Activated CD4-positive, alpha-beta T cell treated with anti-CD3 and anti-CD28 coated beads, Interleukin-2, amount 10 ng/mL, durations not matched to agents 7 days and 5 days (primary cell): ENCODE results near the gene ARL3. TPM values are rescaled to one million over a fixed set of nuclear protein-coding genes. Genes with fewer than 3 reads are reported as not detected.
"Not testable (repeated sequence)": the region's sequence is repeated elsewhere in the genome, so short reads cannot be mapped to it uniquely, and the experiment has no call there.

Source experiments
- CTCF ChIA-PET: fragments of 350-600 bp; sonication (Branson Sonifier 250); formaldehyde crosslinking; loops from one replicate; lab custom pipeline; 2021; ENCODE audit warnings: antibody characterized with exemption; lab: Charles Lee
- POLR2A ChIA-PET: fragments of 350-600 bp; sonication (Branson Sonifier 250); formaldehyde crosslinking; loops from one replicate; lab custom pipeline; 2021; ENCODE audit warnings: antibody characterized with exemption; lab: Charles Lee
- DNase-seq: peaks from one replicate; pipeline ENCODE4 v3.0.0-alpha.2; 2020
- H3K27ac Mint-ChIP-seq: one replicate; pipeline ENCODE4 v1.8.0; 2021; ENCODE audit warnings: mild to moderate bottlenecking, moderate library complexity, mixed read lengths
- H3K27me3 Mint-ChIP-seq: one replicate; pipeline ENCODE4 v1.8.0; 2021; ENCODE audit warnings: mixed read lengths
- H3K36me3 Mint-ChIP-seq: one replicate; pipeline ENCODE4 v1.8.0; 2021; ENCODE audit warnings: low read depth, mixed read lengths
- H3K4me1 Mint-ChIP-seq: one replicate; pipeline ENCODE4 v1.8.0; 2021; ENCODE audit warnings: mixed read lengths
- H3K4me3 Mint-ChIP-seq: one replicate; pipeline ENCODE4 v1.8.0; 2021; ENCODE audit warnings: mild to moderate bottlenecking, moderate library complexity, mixed read lengths
- H3K9me3 Mint-ChIP-seq: one replicate; pipeline ENCODE4 v1.8.0; 2021; ENCODE audit warnings: mixed read lengths
- total RNA-seq, 2 experiments: library from RNA; stranded (reverse); gene quantifications; one replicate each; pipeline ENCODE4 v1.2.3, GENCODE V29; 2021

The ARL3 gene
- total RNA-seq, 2 experiments from 2014 or later: 4.4 to 5.0 TPM

- Mint-ChIP-seq H3K9me3 (no peaks in the 10 kb centered on the region), H3K27me3 (no peaks in the 10 kb centered on the region), H3K27ac (peak overlapping the region; percentile 54), H3K4me1 (peaks cover 47% of the 10 kb centered on the region), H3K36me3 (peaks cover 4% of the 10 kb centered on the region), H3K4me3 (no peak overlapping the region)
- CTCF ChIA-PET: interaction anchor here (0.6 to 5.6 kb wide), 9 partner anchors 9 to 37 kb away, joined by 3 to 22 read pairs (median 4); partner anchors contain the start of gene TRIM8
- DNase-seq: no peak
- POLR2A ChIA-PET: interaction anchor here (0.7 kb wide), 1 partner anchor 15 kb away, joined by 14 read pairs; no protein-coding TSS in a partner anchor
These were observed 38.3 kb downstream of the ARL3 start for GRCh38 chr10:102675666-102676533.

DNA sequence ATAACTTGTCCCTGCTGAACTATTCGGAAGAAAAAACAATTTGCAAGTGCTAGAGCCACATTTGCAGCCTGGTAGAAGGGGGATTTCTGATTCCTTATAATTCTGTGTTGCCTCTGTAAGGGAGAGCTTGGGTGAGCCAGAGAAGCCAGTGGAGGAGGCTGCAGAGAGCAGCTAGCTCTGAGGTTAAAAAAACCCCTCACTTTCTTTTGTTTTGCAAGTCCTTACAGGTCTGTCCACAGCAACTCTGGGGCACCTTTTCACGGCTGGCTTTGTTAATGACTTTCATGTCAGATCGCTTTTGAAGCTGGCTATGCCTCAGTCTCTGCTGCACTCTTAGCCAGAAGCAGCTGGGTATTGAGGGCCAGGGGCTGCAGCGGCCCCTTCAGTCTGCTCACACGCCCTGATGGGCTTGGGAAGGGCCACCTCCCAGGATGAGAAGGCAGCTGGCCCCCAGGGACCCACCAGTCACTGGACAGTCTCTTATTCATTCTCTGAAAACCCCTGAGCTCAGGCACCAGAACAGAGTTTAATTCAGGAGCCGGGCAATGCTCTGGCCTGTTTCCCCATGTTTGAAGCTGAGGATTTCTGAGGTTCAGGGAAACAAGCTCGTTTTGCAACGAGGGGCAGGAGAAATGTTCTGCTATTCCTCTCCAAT is 39.1 kb downstream of the ARL3 start:
- peaks cover 4% of the 10 kb centered on the region for H3K36me3 Mint-ChIP-seq
- H3K4me3 Mint-ChIP-seq: peak overlapping the region; percentile 63
- no peak for DNase-seq
- H3K4me1 Mint-ChIP-seq: peaks cover 47% of the 10 kb centered on the region
- no peaks in the 10 kb centered on the region for H3K9me3 Mint-ChIP-seq
- ChIA-PET POLR2A (no interaction called here), CTCF (interaction anchor here (1.2 to 5.6 kb wide), 6 partner anchors 9 to 38 kb away, joined by 3 to 22 read pairs (median 6); partner anchors contain the start of gene TRIM8)
- no peaks in the 10 kb centered on the region for H3K27me3 Mint-ChIP-seq
- H3K27ac Mint-ChIP-seq: peak overlapping the region; percentile 85

GRCh38 chr10:102674566-102674965 is 39.6 kb downstream of the ARL3 start:
- Mint-ChIP-seq H3K27me3 (no peaks in the 10 kb centered on the region), H3K4me3 (peak overlapping the region; percentile 63), H3K36me3 (peaks cover 4% of the 10 kb centered on the region), H3K9me3 (no peaks in the 10 kb centered on the region), H3K27ac (peak overlapping the region; percentile 85), H3K4me1 (peaks cover 49% of the 10 kb centered on the region)
- DNase-seq: peak; percentile 62
- ChIA-PET POLR2A (interaction anchor here (1.0 kb wide), 1 partner anchor 40 kb away, joined by 3 read pairs; the partner anchor contains the start of genes ARL3 and SFXN2), CTCF (interaction anchor here (1.0 to 5.6 kb wide), 5 partner anchors 14 to 39 kb away, joined by 3 to 22 read pairs (median 8); partner anchors contain the start of gene TRIM8)

DNA sequence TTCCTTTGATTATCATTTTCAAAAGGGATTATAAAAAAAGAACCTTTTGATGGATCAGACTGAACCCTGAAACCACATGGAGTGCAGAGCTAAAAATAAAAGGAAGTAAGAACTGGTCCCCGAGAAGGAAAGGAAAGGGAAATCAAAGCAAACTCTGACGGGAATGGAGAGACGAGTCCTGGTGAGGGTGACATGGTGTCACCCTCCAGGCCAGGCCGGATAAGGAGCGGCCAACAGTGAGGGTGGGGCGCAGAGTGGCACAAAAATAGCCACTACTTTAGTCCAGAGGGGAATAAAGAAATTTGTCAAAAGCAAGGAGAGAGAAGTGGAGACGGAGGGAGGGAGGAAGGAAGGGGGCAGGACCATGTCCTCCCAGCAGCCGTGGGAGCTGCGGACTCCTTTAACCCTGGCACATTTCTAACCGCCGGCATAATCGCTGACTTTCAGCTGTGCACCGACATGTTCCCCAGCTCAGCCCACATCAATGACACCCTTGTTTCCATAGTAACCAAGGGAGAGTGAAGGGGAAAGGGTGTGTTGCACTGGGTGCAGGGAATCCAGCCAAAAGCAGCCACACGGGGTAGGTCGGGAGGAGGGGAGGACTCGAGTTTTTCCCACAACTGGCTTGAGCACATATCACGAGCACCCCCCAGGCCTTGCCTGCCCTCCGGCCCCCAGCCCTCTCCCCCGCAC is 40.2 kb downstream of the ARL3 start:
- H3K9me3 Mint-ChIP-seq: no peaks in the 10 kb centered on the region
- H3K36me3 Mint-ChIP-seq: peaks cover 4% of the 10 kb centered on the region
- peak; percentile 92 for DNase-seq
- H3K4me1 Mint-ChIP-seq: peaks cover 48% of the 10 kb centered on the region
- H3K4me3 Mint-ChIP-seq: peak overlapping the region; percentile 63
- CTCF ChIA-PET: interaction anchor here (1.0 to 5.6 kb wide), 4 partner anchors 13 to 39 kb away, joined by 3 to 22 read pairs (median 6); partner anchors contain the start of gene TRIM8
- POLR2A ChIA-PET: interaction anchor here (1.0 kb wide), 1 partner anchor 40 kb away, joined by 3 read pairs; the partner anchor contains the start of genes ARL3 and SFXN2
- peak overlapping the region; percentile 85 for H3K27ac Mint-ChIP-seq
- no peaks in the 10 kb centered on the region for H3K27me3 Mint-ChIP-seq

GRCh38 chr10:102673236-102673818 is 40.9 kb downstream of the ARL3 start:
- H3K36me3 Mint-ChIP-seq: peaks cover 4% of the 10 kb centered on the region
- POLR2A ChIA-PET: no interaction called here
- DNase-seq: no peak
- no peaks in the 10 kb centered on the region for H3K27me3 Mint-ChIP-seq
- CTCF ChIA-PET: interaction anchor here (1.2 to 5.6 kb wide), 3 partner anchors 12 to 28 kb away, joined by 3 to 22 read pairs (median 7); partner anchors contain the start of gene TRIM8
- H3K4me1 Mint-ChIP-seq: peaks cover 46% of the 10 kb centered on the region
- H3K4me3 Mint-ChIP-seq: peak overlapping the region; percentile 63
- H3K9me3 Mint-ChIP-seq: no peaks in the 10 kb centered on the region
- H3K27ac Mint-ChIP-seq: peak overlapping the region; percentile 85

- Mint-ChIP-seq H3K4me1 (peaks cover 45% of the 10 kb centered on the region), H3K4me3 (no peak overlapping the region), H3K27me3 (no peaks in the 10 kb centered on the region), H3K27ac (no peak overlapping the region), H3K9me3 (no peaks in the 10 kb centered on the region), H3K36me3 (peaks cover 4% of the 10 kb centered on the region)
- POLR2A ChIA-PET: no interaction called here
- no peak for DNase-seq
- CTCF ChIA-PET: interaction anchor here (0.9 to 2.2 kb wide), 5 partner anchors 10 to 50 kb away, joined by 3 to 7 read pairs (median 4); no protein-coding TSS in a partner anchor
These were observed 43.2 kb downstream of the ARL3 start for GRCh38 chr10:102670871-102671434.

DNA sequence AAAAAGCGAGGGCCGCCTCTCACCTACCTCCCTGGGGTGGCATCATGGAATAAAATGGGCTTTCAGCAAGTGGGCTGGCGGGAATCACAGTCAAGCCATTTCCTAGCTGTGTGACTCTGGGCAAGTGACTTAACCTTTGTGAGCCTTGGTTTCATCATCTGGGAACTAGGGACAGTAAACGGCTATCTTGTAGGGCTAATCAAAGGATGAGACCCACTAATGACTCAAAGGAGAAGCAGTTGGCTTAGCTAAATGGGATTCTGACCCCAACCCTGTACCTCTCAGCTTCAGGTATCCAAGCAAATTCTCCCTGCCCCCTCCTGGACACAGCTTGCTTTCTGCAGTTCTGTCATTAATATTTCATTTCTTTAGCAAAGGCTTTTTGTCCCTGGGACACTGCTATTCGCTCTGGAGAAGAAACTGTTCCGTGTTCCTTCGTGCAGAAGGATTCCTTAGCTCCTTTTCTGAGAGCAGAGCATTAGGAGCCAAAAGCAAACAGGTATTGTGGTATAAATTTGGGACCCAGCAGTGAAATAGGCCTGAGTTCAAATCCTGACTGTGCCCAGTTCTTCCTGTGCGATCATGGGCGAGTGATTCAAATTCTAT is 44.0 kb downstream of the ARL3 start:
- no peak overlapping the region for H3K4me3 Mint-ChIP-seq
- no peaks in the 10 kb centered on the region for H3K27me3 Mint-ChIP-seq
- H3K36me3 Mint-ChIP-seq: peaks cover 4% of the 10 kb centered on the region
- ChIA-PET POLR2A (no interaction called here), CTCF (interaction anchor here (0.6 to 3.1 kb wide), 13 partner anchors 8 to 271 kb away, joined by 3 to 14 read pairs (median 4); partner anchors contain the start of genes ARL3, SFXN2, SUFU and TRIM8)
- no peaks in the 10 kb centered on the region for H3K9me3 Mint-ChIP-seq
- peaks cover 37% of the 10 kb centered on the region for H3K4me1 Mint-ChIP-seq
- H3K27ac Mint-ChIP-seq: peak overlapping the region; percentile 9
- no peak for DNase-seq

DNA sequence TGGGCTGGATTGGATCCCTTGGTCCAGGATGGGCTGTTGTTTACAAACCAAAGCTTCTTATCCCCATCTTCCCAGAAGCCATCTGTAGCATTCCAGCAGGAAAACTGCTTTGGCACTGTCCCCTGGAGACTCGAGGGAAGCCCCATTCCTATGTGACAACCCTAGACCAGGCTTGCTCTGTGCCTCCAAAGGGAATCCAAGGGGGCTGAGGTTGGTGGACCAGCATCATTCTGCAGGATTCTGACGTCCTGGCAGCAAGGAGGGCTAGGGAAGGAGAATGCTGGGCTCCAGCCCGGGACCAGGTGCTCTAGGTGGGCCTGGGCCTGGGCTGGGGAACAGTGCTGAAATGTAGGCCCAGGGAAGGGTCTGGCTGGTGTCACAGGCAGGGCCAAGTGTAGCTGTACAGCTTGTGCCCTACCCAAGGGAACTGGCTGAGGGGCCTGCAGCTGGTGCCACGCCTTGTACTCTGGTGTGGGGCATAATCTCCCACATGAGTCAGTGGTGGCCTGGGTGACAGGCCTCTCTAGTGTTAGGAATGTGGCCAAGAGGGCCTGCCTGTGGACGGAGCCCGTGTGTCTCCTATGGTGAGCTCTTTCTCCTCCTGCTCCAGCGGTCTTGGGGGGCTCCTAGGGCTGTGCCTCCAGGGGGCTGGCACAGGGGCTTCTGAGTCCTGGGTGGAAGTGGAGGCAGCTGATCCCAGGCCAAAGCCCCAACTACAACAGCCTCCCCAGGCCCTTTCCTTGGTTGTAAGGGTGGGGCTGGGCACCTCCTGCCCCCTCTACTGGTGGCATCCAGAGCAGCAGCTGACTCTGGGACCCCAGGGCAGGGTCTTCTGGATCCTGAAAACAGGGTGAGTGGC is 44.8 kb downstream of the ARL3 start:
- peak overlapping the region; percentile 9 for H3K27ac Mint-ChIP-seq

DNA sequence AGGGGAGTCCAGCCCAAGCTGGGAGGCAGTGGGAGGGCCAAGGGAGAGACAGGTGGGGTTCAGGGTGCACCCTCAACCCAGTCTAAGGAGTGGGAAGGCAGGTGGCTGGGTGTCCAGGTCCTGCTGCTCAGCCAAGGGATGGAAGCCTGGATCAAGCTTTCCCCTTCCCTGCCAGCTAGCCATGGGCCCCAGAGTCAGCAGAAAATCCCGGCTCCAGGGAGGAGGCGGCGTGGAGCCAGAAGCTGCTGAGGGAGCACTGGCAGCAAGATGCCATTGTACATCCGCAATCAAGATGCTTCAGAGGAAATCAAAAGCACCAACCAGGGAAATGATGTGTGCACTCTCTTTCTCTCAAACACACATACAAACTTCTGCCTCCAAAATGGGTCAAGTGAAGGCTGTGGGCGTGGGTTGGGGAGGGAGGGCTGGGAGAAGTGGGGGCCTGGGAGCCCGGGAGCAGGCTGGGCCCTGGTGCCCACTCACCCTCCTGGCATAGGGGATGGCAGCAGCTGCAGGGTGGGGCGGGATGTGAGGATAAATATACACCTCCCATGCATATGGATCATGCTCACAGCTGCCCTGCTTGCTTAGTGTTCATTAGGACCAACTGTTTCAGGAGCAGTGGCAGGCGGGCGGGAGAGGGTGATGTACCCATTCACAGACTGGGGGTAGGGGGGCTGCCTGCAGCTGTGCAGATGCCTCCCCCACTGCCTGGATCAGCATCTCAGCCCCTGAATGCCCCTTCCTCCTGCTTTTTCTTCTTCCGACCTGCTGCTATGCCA is 45.7 kb downstream of the ARL3 start:
- H3K4me1 Mint-ChIP-seq: peaks cover 22% of the 10 kb centered on the region
- DNase-seq: no peak
- ChIA-PET POLR2A (no interaction called here), CTCF (interaction anchor here (0.6 to 3.1 kb wide), 7 partner anchors 8 to 52 kb away, joined by 3 to 14 read pairs (median 5); partner anchors contain the start of gene TRIM8)
- H3K27ac Mint-ChIP-seq: peak overlapping the region; percentile 6
- no peaks in the 10 kb centered on the region for H3K36me3 Mint-ChIP-seq
- no peak overlapping the region for H3K4me3 Mint-ChIP-seq
- H3K9me3 Mint-ChIP-seq: no peaks in the 10 kb centered on the region
- no peaks in the 10 kb centered on the region for H3K27me3 Mint-ChIP-seq

More for the DNA sequence above, 44.8 kb downstream of the ARL3 start:
- CTCF ChIA-PET: interaction anchor here (0.6 to 3.1 kb wide), 15 partner anchors 9 to 270 kb away, joined by 3 to 14 read pairs (median 4); partner anchors contain the start of genes ARL3, SFXN2, SUFU and TRIM8
- no peak for DNase-seq
- no peaks in the 10 kb centered on the region for H3K9me3 Mint-ChIP-seq
- H3K36me3 Mint-ChIP-seq: no peaks in the 10 kb centered on the region
- no peak overlapping the region for H3K4me3 Mint-ChIP-seq
- no peaks in the 10 kb centered on the region for H3K27me3 Mint-ChIP-seq
- H3K4me1 Mint-ChIP-seq: peaks cover 30% of the 10 kb centered on the region
- POLR2A ChIA-PET: no interaction called here

- H3K36me3 Mint-ChIP-seq, POLR2A ChIA-PET, H3K4me3 Mint-ChIP-seq, H3K9me3 Mint-ChIP-seq, H3K27me3 Mint-ChIP-seq, H3K27ac Mint-ChIP-seq, DNase-seq: not testable (repeated sequence)
- peaks cover 15% of the 10 kb centered on the region for H3K4me1 Mint-ChIP-seq
- CTCF ChIA-PET: interaction anchor here (3.1 kb wide), 1 partner anchor 11 kb away, joined by 14 read pairs; no protein-coding TSS in a partner anchor
These were observed 46.8 kb downstream of the ARL3 start for GRCh38 chr10:102667411-102667810.
